ENCODE measurements around the gene ST6GALNAC3.

DNA sequence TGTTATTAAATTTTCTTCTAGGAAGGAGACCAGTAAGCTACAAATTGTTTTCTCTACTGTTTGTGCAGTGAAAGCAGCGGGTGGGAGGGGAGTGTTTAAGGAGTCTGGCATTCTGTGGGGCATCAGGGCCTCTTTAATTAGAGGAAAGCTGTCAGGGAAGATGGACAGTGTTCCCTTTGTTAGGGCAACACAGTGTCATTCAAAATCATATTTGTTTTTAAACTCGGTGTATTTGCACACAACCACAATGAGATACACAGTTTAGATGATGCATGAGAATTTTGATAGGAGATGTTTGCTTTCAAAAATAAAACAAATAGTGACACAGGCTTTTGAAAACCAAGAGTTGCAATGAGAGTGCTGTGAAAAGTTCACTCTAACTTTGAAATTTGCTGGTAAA is 15.1 kb upstream of the ST6GALNAC3 start:
- no peak for TF ChIP-seq LEF1 (IDR thresholded peaks at IDR 0.05; ENCODE audit: borderline replicate concordance)
- no peak for TF ChIP-seq BHLHE40 (IDR thresholded peaks at IDR 0.05; ENCODE audit: borderline replicate concordance)
- TF ChIP-seq L3MBTL2 (conservative IDR thresholded peaks at IDR 0.05), result no peak
- no peak for TF ChIP-seq SUZ12 (IDR thresholded peaks at IDR 0.05)
- TF ChIP-seq ZNF384 (IDR thresholded peaks at IDR 0.05), result no peak

Measured in HEK293T (cell line).